HCT116 (cell line): ENCODE results near the gene GAK. TPM values are rescaled to one million over a fixed set of nuclear protein-coding genes. Genes with fewer than 3 reads are reported as not detected.

Experiments used
- ATAC-seq: fragments of 200-7000 bp; cut with Tn5 transposase; 2 replicates; pipeline ENCODE4 v1.9.1; 2020; ENCODE audit warnings: mild to moderate bottlenecking, moderate library complexity
- BruUV-seq: library from RNA; stranded (reverse); fragments of 400-500 nt; replicated peaks from 2 replicates; lab custom pipeline; 2021; lab: Mats Ljungman, UMichigan
- CTCF ChIA-PET: fragments of 300-600 bp; sonication (Branson Sonifier 250); formaldehyde crosslinking; loops from one replicate; lab custom pipeline; 2021; ENCODE audit warnings: antibody characterized with exemption; lab: Charles Lee
- POLR2A ChIA-PET: fragments of 300-600, 350-600 bp; sonication (Branson Sonifier 250); formaldehyde crosslinking; loops from one replicate; lab custom pipeline; 2021; ENCODE audit warnings: antibody characterized with exemption; lab: Charles Lee
- RAD21 ChIA-PET, 2 experiments: fragments of 300-600 bp; sonication (Branson Sonifier 250); formaldehyde crosslinking; loops; one replicate each; lab custom pipeline; 2023; ENCODE audit warnings: low total read pairs in 2 of 2; ENCODE audit not compliant: uncharacterized antibody in 2 of 2, unreplicated experiment in 2 of 2, low non-redundant PET in 1 of 2; lab: Charles Lee
- DNase-seq: peaks from one replicate; pipeline ENCODE4 v3.0.0-alpha.2; 2010; ENCODE audit warnings: low read depth, low spot score
- H2AFZ ChIP-seq: fragments of 200-600 bp; shearing (Covaris generic), sonication (generic); 2 replicates; pipeline ENCODE4 v1.6.1; 2017; ENCODE audit warnings: low read depth, mixed run types, mixed read lengths, antibody characterized with exemption, low read length; ENCODE audit not compliant: poor library complexity, severe bottlenecking
- H3K27ac ChIP-seq: 2 replicates; pipeline ENCODE4 v1.5.1; 2012; ENCODE audit warnings: low read depth, low read length
- H3K27me3 ChIP-seq: fragments of 200-600 bp; sonication (generic); 2 replicates; pipeline ENCODE4 v1.6.1; 2016; ENCODE audit warnings: mixed run types, low read length, mixed read lengths; ENCODE audit not compliant: insufficient read depth
- H3K36me3 ChIP-seq, 2 experiments: fragments of 200-500 bp in 1 of 2; fragments of 200-600 bp in 1 of 2; sonication (Bioruptor generic) in 1 of 2; sonication (generic) in 1 of 2; 2 replicates each; pipeline versions ENCODE4 v1.5.1 to v1.6.1; 2014 to 2016; ENCODE audit warnings: low read length in 2 of 2, inconsistent platforms in 1 of 2, mixed read lengths in 1 of 2, mixed run types in 1 of 2; ENCODE audit not compliant: insufficient read depth in 2 of 2, control insufficient read depth in 1 of 2
- H3K4me1 ChIP-seq, 2 experiments: fragments of 200-600 bp in 1 of 2; sonication (generic) in 1 of 2; 2 replicates each; pipeline versions ENCODE4 v1.5.1 to v1.6.1; 2012 to 2017; ENCODE audit warnings: low read length in 2 of 2, inconsistent platforms in 1 of 2, mild to moderate bottlenecking in 1 of 2, mixed read lengths in 1 of 2, mixed run types in 1 of 2, moderate library complexity in 1 of 2; ENCODE audit not compliant: insufficient read depth in 2 of 2, control insufficient read depth in 1 of 2
- H3K4me2 ChIP-seq: fragments of 200-600 bp; sonication (generic); 2 replicates; pipeline ENCODE4 v1.6.1; 2017; ENCODE audit warnings: mixed run types, low read length, mixed read lengths
- H3K4me3 ChIP-seq, 2 experiments: fragments of 200-600 bp in 1 of 2; sonication (generic) in 1 of 2; replicated peaks in 1 of 2; 2 replicates each; pipeline ENCODE4 v1.5.1; 2011 to 2016; ENCODE audit warnings: low read length in 2 of 2, control low read depth in 1 of 2, low read depth in 1 of 2, mild to moderate bottlenecking in 1 of 2, mixed read lengths in 1 of 2, mixed run types in 1 of 2
- H3K79me2 ChIP-seq: fragments of 200-600 bp; sonication (generic); 2 replicates; pipeline ENCODE4 v1.6.1; 2017; ENCODE audit warnings: mild to moderate bottlenecking, mixed run types, low read length, moderate library complexity, mixed read lengths; ENCODE audit not compliant: insufficient read depth
- H3K9ac ChIP-seq: fragments of 200-600 bp; sonication (generic); 2 replicates; pipeline ENCODE4 v1.6.1; 2016; ENCODE audit warnings: low read length, mixed read lengths
- H3K9me2 ChIP-seq: fragments of 200-600 bp; sonication (generic), shearing (Covaris generic); 2 replicates; pipeline ENCODE4 v1.6.1; 2017; ENCODE audit warnings: mixed run types, mild to moderate bottlenecking, moderate library complexity; ENCODE audit not compliant: insufficient read depth
- H3K9me3 ChIP-seq, 2 experiments: fragments of 200-500 bp in 1 of 2; fragments of 200-600 bp in 1 of 2; sonication (Bioruptor generic) in 1 of 2; sonication (generic) in 1 of 2; 2 replicates each; pipeline ENCODE4 v1.6.1; 2014 to 2017; ENCODE audit warnings: low read length in 2 of 2, mixed read lengths in 2 of 2, inconsistent platforms in 1 of 2, low read depth in 1 of 2, mild to moderate bottlenecking in 1 of 2, mixed run types in 1 of 2, moderate library complexity in 1 of 2; ENCODE audit not compliant: control insufficient read depth in 1 of 2, insufficient read depth in 1 of 2
- H4K20me1 ChIP-seq: fragments of 200-600 bp; sonication (generic), shearing (Covaris generic); 2 replicates; pipeline ENCODE4 v1.6.1; 2017; ENCODE audit warnings: mixed run types, mild to moderate bottlenecking, moderate library complexity; ENCODE audit not compliant: insufficient read depth
- ATF3 ChIP-seq: IDR thresholded peaks from 2 replicates; pipeline ENCODE4 v1.6.1; 2012
- CEBPB ChIP-seq: IDR thresholded peaks from 2 replicates; pipeline ENCODE4 v1.6.1; 2012; ENCODE audit warnings: low read depth
- EGR1 ChIP-seq: IDR thresholded peaks from 2 replicates; pipeline ENCODE4 v1.6.1; 2012; ENCODE audit warnings: low read depth
- EZH2 ChIP-seq: fragments of 200-600 bp; sonication (generic); IDR thresholded peaks from 2 replicates; pipeline ENCODE4 v1.6.1; 2017; ENCODE audit warnings: antibody characterized with exemption, mixed run types
- FOSL1 ChIP-seq: IDR thresholded peaks from 2 replicates; pipeline ENCODE4 v1.6.1; 2012; ENCODE audit warnings: low read depth
- JUND ChIP-seq: IDR thresholded peaks from 2 replicates; pipeline ENCODE4 v1.6.1; 2012
- POLR2A ChIP-seq: IDR thresholded peaks from 2 replicates; pipeline ENCODE4 v1.7.0; 2011; ENCODE audit warnings: borderline replicate concordance; ENCODE audit not compliant: insufficient read depth, insufficient read length; ENCODE audit errors: extremely low read depth
- POLR2AphosphoS5 ChIP-seq: IDR thresholded peaks from 2 replicates; pipeline ENCODE4 v1.6.1; 2011; ENCODE audit warnings: mild to moderate bottlenecking, low read depth, low read length, moderate library complexity
- RAD21 ChIP-seq: IDR thresholded peaks from 2 replicates; pipeline ENCODE4 v1.6.1; 2012; ENCODE audit warnings: low read depth, mild to moderate bottlenecking
- REST ChIP-seq: IDR thresholded peaks from 2 replicates; pipeline ENCODE4 v1.6.1; 2012; ENCODE audit warnings: low read depth
- YY1 ChIP-seq: IDR thresholded peaks from 2 replicates; pipeline ENCODE4 v1.6.1; 2011; ENCODE audit warnings: low read length, low read depth, moderate library complexity, mild to moderate bottlenecking; ENCODE audit not compliant: insufficient replicate concordance; ENCODE audit errors: extremely low read depth
- ZNF274 ChIP-seq: fragments of 200-500 bp; sonication (Bioruptor generic); IDR thresholded peaks from 2 replicates; pipeline ENCODE4 v1.6.1; 2014; ENCODE audit warnings: mild to moderate bottlenecking, low read depth, low read length, inconsistent platforms
- intact Hi-C: fragments of 100-400 bp; cut with micrococcal nuclease; formaldehyde crosslinking; loops from 2 replicates; pipeline ENCODE4 v1.10.0; 2022
- total RNA-seq: library from RNA; stranded (reverse); gene quantifications from one replicate; pipeline ENCODE4 v1.2.1, GENCODE V29; 2021; ENCODE audit not compliant: unreplicated experiment
- TF ChIP-seq, protein P1 (sequence below): IDR thresholded peaks from 2 replicates; pipeline ENCODE4 v1.6.1; 2011; ENCODE audit warnings: mild to moderate bottlenecking, low read length, moderate library complexity; ENCODE audit not compliant: insufficient replicate concordance; ENCODE audit errors: extremely low read depth

The GAK gene
- total RNA-seq, 1 experiment from 2014 or later, result 123 TPM

DNA sequence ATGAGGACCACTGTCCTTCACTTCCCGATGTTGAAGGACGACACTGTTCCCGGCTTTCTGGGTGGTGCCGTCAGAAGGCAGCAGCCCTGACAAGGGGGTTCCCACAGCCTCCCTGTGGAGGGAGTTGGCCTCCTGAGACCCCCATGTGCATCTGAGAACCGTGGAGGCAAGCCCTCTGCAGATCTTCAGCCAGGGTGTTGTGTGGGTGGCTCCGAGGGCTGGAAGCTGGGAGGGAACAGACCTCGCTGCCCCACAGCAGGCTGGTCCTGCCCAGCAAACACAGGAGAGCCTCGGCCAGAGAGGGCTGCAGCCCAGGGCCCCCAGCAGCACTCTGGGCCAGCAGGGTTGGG is 25.1 kb upstream of the GAK start:
- TF ChIP-seq ATF3, result no peak
- TF ChIP-seq, protein P1, sequence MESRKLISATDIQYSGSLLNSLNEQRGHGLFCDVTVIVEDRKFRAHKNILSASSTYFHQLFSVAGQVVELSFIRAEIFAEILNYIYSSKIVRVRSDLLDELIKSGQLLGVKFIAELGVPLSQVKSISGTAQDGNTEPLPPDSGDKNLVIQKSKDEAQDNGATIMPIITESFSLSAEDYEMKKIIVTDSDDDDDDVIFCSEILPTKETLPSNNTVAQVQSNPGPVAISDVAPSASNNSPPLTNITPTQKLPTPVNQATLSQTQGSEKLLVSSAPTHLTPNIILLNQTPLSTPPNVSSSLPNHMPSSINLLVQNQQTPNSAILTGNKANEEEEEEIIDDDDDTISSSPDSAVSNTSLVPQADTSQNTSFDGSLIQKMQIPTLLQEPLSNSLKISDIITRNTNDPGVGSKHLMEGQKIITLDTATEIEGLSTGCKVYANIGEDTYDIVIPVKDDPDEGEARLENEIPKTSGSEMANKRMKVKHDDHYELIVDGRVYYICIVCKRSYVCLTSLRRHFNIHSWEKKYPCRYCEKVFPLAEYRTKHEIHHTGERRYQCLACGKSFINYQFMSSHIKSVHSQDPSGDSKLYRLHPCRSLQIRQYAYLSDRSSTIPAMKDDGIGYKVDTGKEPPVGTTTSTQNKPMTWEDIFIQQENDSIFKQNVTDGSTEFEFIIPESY, result no peak
- no peak for TF ChIP-seq YY1
- no peak for TF ChIP-seq POLR2AphosphoS5
- no peak for TF ChIP-seq POLR2A
- no peak for TF ChIP-seq JUND
- no peak for TF ChIP-seq FOSL1
- TF ChIP-seq ZNF274, result no peak
- no peak for TF ChIP-seq CEBPB
- no peak for TF ChIP-seq EZH2
- TF ChIP-seq REST, result no peak
- no peak for TF ChIP-seq EGR1
- TF ChIP-seq RAD21, result no peak
- Histone ChIP-seq H3K27ac (no peak overlapping the region), H3K9me3 (no peaks in the 10 kb centered on the region), H4K20me1 (no peaks in the 10 kb centered on the region), H2AFZ (no peak overlapping the region), H3K4me3 (no peak overlapping the region), H3K4me2 (no peak overlapping the region), H3K9ac (no peak overlapping the region), H3K79me2 (no peaks in the 10 kb centered on the region; the same call in 1 of the 2 replicates), H3K4me1 (peaks cover 0 to 5% of the 10 kb centered on the region in 2 experiments; a peak in 1 of 4 replicates), H3K27me3 (no peaks in the 10 kb centered on the region), H3K36me3 (no peaks in the 10 kb centered on the region), H3K9me2 (no peaks in the 10 kb centered on the region)
- intact Hi-C loops, result no loop called here
- POLR2A ChIA-PET, result no interaction called here
- CTCF ChIA-PET, result no interaction called here
- RAD21 ChIA-PET, result no interaction called here
- no TSS peak for BruUV-seq
- ATAC-seq, result no peak
- no peak for DNase-seq
